Esophagus squamous epithelium (tissue), 5 donors: ENCODE data around the gene CDC42BPB. TPM values are rescaled to one million over a fixed set of nuclear protein-coding genes. Genes with fewer than 3 reads are reported as not detected.

ENCODE experiments used
- DNase-seq: peaks from one replicate; lab custom pipeline; 2025; lab: John Stamatoyannopoulos, UW
- H3K27ac ChIP-seq, 4 donors: fragments of 200-600 bp; sonication (generic); one replicate each; pipeline ENCODE4 v1.5.1; 2016 to 2019; ENCODE audit warnings: mild to moderate bottlenecking in 1 of 4
- H3K27me3 ChIP-seq, 4 donors: fragments of 200-600 bp; sonication (generic); 1 replicate in 3 of 4; 2 replicates in 1 of 4; pipeline versions ENCODE4 v1.5.1 to v1.6.0; 2017 to 2021; ENCODE audit warnings: antibody characterized with exemption in 1 of 4
- H3K36me3 ChIP-seq, 3 donors: fragments of 200-600 bp; sonication (generic); one replicate each; pipeline ENCODE4 v1.5.1; 2016 to 2019
- H3K4me1 ChIP-seq, 3 donors: fragments of 200-600 bp; sonication (generic); one replicate each; pipeline ENCODE4 v1.5.1; 2017 to 2019
- H3K4me3 ChIP-seq, 4 donors: fragments of 200-600 bp; sonication (generic); 1 replicate in 3 of 4; 2 replicates in 1 of 4; pipeline ENCODE4 v1.5.1; 2016 to 2019; ENCODE audit warnings: mild to moderate bottlenecking in 2 of 4, moderate library complexity in 1 of 4
- H3K9me3 ChIP-seq, 3 donors: fragments of 200-600 bp; sonication (generic); one replicate each; pipeline ENCODE4 v1.5.1; 2016 to 2019
- CTCF ChIP-seq, 6 experiments: fragments of 450-650 bp in 4 of 6; fragments of 200-600 bp in 2 of 6; sonication (generic) in 2 of 6; IDR thresholded peaks; one replicate each; pipeline ENCODE4 v1.5.1; 2016 to 2019; ENCODE audit warnings: antibody characterized with exemption in 6 of 6, mild to moderate bottlenecking in 4 of 6, moderate library complexity in 4 of 6
- POLR2A ChIP-seq, 4 donors: fragments of 450-650 bp; IDR thresholded peaks; one replicate each; pipeline ENCODE4 v1.6.1; 2017; ENCODE audit warnings: antibody characterized with exemption in 4 of 4, mild to moderate bottlenecking in 4 of 4, moderate library complexity in 3 of 4
- WGBS, 2 donors: methylation state at CpG; one replicate each; pipeline ENCODE4 v1.1.5; 2018; 5-methylcytosine and 5-hydroxymethylcytosine counted together
- intact Hi-C: fragments of 100-400 bp; cut with DNase I; formaldehyde crosslinking; loops from one replicate; pipeline ENCODE4 v1.15.0; 2022
- total RNA-seq, 4 donors: library from RNA; depleted of rRNA; stranded (reverse); fragments of >200 nt; gene quantifications; one replicate each; pipeline ENCODE4 v1.1.0, GENCODE V29; 2016
- donor health status: DM: yes; HTN: yes; CAD: no.

Gene CDC42BPB
- total RNA-seq, 4 donors from 2014 or later = 43.7 to 98.2 (median 81.2) TPM

GRCh38 chr14:102970496-102970895 is 86.9 kb downstream of the CDC42BPB start:
- no peaks in the 10 kb centered on the region for H3K27me3 ChIP-seq
- 89 to 93% methylated on average over 10 of the region's 10 CpGs for WGBS, 2 donors
- no peak overlapping the region for H3K27ac ChIP-seq
- DNase-seq = no peak
- no peak for TF ChIP-seq CTCF (IDR thresholded peaks at IDR 0.05)
- no peak for TF ChIP-seq POLR2A (IDR thresholded peaks at IDR 0.05)
- H3K4me3 ChIP-seq = no peak overlapping the region
- H3K36me3 ChIP-seq = peaks cover 39 to 98% (median 55%) of the 10 kb centered on the region in 3 donors
- no peaks in the 10 kb centered on the region for H3K4me1 ChIP-seq
- H3K9me3 ChIP-seq = no peaks in the 10 kb centered on the region
- intact Hi-C loops = no loop called here

- intact Hi-C loops = no loop called here
- 92 to 94% methylated on average over 10 to 11 of the region's 11 CpGs for WGBS, 2 donors
Measured at GRCh38 chr14:102969901-102970300, 87.4 kb downstream of the CDC42BPB start.

DNA sequence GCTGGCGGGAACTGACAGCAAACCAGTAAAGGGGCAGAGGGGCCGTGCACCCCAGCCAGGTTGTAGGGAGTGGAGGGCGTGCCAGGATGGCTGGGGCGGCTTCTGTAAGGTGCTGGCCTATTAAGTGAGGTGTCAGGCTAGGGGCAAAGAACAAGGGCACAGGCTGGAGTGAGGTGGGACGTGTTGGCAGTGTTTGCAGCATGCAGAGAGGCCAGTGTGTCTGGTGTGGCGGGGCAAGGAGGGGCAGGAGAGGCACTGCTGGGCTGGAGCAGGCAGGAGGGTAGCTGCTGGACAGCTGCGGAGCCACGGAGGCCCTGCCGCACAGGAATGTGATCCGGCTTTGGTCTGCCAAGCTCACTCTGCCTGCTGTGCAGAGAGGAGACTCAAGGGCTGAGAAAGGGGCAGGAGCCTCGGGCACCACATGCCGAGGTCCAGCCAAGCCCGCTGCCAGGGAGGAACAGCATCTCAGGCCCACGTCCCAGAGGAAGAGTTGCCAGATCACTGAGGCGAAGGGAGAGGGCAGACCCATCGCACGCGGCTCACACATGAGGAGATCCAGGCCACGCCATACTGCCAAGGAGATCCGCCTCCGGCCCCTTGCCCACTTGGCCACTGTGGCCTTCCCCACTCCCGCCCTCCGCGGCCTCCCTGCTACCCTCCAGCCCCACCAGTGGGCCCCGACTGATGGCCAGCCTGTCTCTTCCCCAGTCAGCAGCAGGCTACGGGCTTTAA is 88.1 kb downstream of the CDC42BPB start:
- intact Hi-C loops = no loop called here
- Histone ChIP-seq H3K27ac (no peak overlapping the region), H3K4me1 (no peaks in the 10 kb centered on the region), H3K9me3 (no peaks in the 10 kb centered on the region), H3K36me3 (peaks cover 34 to 98% (median 59%) of the 10 kb centered on the region in 3 donors), H3K27me3 (no peaks in the 10 kb centered on the region), H3K4me3 (no peak overlapping the region)
- no peak for DNase-seq
- 90 to 92% methylated on average over 18 to 20 of the region's 26 CpGs for WGBS, 2 donors
- TF ChIP-seq POLR2A (IDR thresholded peaks at IDR 0.05) (no peak), CTCF (IDR thresholded peaks at IDR 0.05) (no peak)

More at GRCh38 chr14:102969901-102970300, 87.4 kb downstream of the CDC42BPB start:
- Histone ChIP-seq H3K9me3 (no peaks in the 10 kb centered on the region), H3K36me3 (peaks cover 38 to 98% (median 54%) of the 10 kb centered on the region in 3 donors), H3K4me3 (no peak overlapping the region), H3K4me1 (no peaks in the 10 kb centered on the region), H3K27me3 (no peaks in the 10 kb centered on the region), H3K27ac (no peak overlapping the region)
- DNase-seq = no peak
- TF ChIP-seq CTCF (IDR thresholded peaks at IDR 0.05) (no peak), POLR2A (IDR thresholded peaks at IDR 0.05) (no peak)

DNA sequence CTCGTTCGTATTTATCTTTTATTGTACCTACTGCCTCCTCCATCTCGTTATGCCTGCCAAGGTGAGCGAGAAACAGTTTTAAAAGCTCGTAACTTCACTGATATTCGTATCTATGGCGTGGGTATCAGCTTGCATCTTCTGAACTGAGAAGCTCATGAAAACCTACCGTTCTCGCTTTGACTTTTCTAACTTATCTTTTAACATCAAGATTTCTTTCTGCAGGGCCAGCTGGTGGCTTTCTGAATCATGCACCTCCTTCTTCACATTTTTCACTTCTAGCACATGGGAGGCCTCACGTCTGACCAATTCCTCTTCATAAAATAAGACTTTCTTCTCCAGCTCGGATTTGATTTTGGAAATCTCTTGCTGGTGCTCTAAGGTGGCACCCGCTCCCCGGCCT is 89.0 kb downstream of the CDC42BPB start:
- intact Hi-C loops = no loop called here
- H3K36me3 ChIP-seq = peaks cover 36 to 98% (median 59%) of the 10 kb centered on the region in 3 donors

More for the DNA sequence above, 89.0 kb downstream of the CDC42BPB start:
- H3K27me3 ChIP-seq = no peaks in the 10 kb centered on the region
- TF ChIP-seq CTCF (IDR thresholded peaks at IDR 0.05) = no peak
- TF ChIP-seq POLR2A (IDR thresholded peaks at IDR 0.05) = no peak
- H3K9me3 ChIP-seq = no peaks in the 10 kb centered on the region
- no peak overlapping the region for H3K27ac ChIP-seq
- no peak for DNase-seq
- WGBS, 2 donors = 89 to 92% methylated on average over 13 of the region's 13 CpGs
- H3K4me1 ChIP-seq = no peaks in the 10 kb centered on the region
- H3K4me3 ChIP-seq = no peak overlapping the region
